H1 (cell line): Measurements from ENCODE around the gene UBE2E1. TPM values are rescaled to one million over a fixed set of nuclear protein-coding genes. Genes with fewer than 3 reads are reported as not detected.

Experiments used
- CTCF ChIA-PET: fragments of 300-600 bp; sonication (Branson Sonifier 250); formaldehyde crosslinking; loops from one replicate; lab custom pipeline; 2021; ENCODE audit not compliant: partially characterized antibody; lab: Charles Lee
- POLR2A ChIA-PET: fragments of 300-600 bp; sonication (Branson Sonifier 250); formaldehyde crosslinking; loops from one replicate; lab custom pipeline; 2021; ENCODE audit warnings: inconsistent platforms; ENCODE audit not compliant: partially characterized antibody; lab: Charles Lee
- DNase-seq, 2 experiments: peaks; one replicate each; pipeline versions ENCODE4 v3.0.0 to v3.0.0-alpha.2; 2010 to 2022; ENCODE audit warnings: low spot score in 2 of 2, low read depth in 1 of 2, mixed read lengths in 1 of 2
- FAIRE-seq: peaks from 2 replicates; lab custom pipeline; 2011; peaks lifted over from hg19 to GRCh38; lab: Jason Lieb, UNC
- H2AFZ ChIP-seq: 2 replicates; pipeline ENCODE4 v1.8.1; 2012; ENCODE audit warnings: low read length, inconsistent platforms
- H2AK5ac ChIP-seq: 2 replicates; pipeline ENCODE4 v1.6.1; 2013; ENCODE audit warnings: low read depth, low read length
- H2BK120ac ChIP-seq: replicated peaks from 2 replicates; pipeline ENCODE3; 2013; ENCODE audit warnings: low read depth, low read length, inconsistent platforms
- H2BK12ac ChIP-seq: 2 replicates; pipeline ENCODE4 v1.6.1; 2013; ENCODE audit warnings: low read depth, low read length
- H2BK15ac ChIP-seq: 2 replicates; pipeline ENCODE4 v1.6.1; 2013; ENCODE audit warnings: low read length
- H2BK20ac ChIP-seq: 2 replicates; pipeline ENCODE4 v1.6.1; 2013; ENCODE audit warnings: low read length
- H2BK5ac ChIP-seq: 2 replicates; pipeline ENCODE4 v1.6.1; 2013; ENCODE audit warnings: low read depth, low read length
- H3K14ac ChIP-seq: 2 replicates; pipeline ENCODE4 v1.6.1; 2013; ENCODE audit warnings: inconsistent platforms; ENCODE audit not compliant: insufficient read length
- H3K18ac ChIP-seq: 2 replicates; pipeline ENCODE4 v1.6.1; 2013; ENCODE audit warnings: low read length; ENCODE audit errors: extremely low read depth
- H3K23ac ChIP-seq: 2 replicates; pipeline ENCODE4 v1.6.1; 2013; ENCODE audit warnings: inconsistent platforms; ENCODE audit not compliant: insufficient read length
- H3K23me2 ChIP-seq: 2 replicates; pipeline ENCODE4 v1.6.1; 2013; ENCODE audit warnings: low read depth, low read length
- H3K27ac ChIP-seq: 2 replicates; pipeline ENCODE4 v1.6.1; 2011; ENCODE audit warnings: low read depth, low read length, inconsistent platforms
- H3K27me3 ChIP-seq, 4 experiments: replicated peaks in 1 of 4; 1 replicate in 1 of 4; 2 replicates in 3 of 4; pipeline versions ENCODE4 v1.6.1 to v1.8.1; 2011 to 2013; ENCODE audit warnings: low read length in 3 of 4, mild to moderate bottlenecking in 3 of 4, inconsistent platforms in 2 of 4, mixed read lengths in 2 of 4, moderate library complexity in 1 of 4; ENCODE audit not compliant: control insufficient read depth in 3 of 4, insufficient read depth in 3 of 4; ENCODE audit errors: extremely low read depth in 1 of 4
- H3K36me3 ChIP-seq, 4 experiments: 2 replicates each; pipeline versions ENCODE4 v1.6.1 to v1.8.1; 2011 to 2013; ENCODE audit warnings: mild to moderate bottlenecking in 4 of 4, low read length in 3 of 4, moderate library complexity in 2 of 4, control low read depth in 1 of 4, inconsistent platforms in 1 of 4; ENCODE audit not compliant: insufficient read depth in 4 of 4, control insufficient read depth in 2 of 4
- H3K4ac ChIP-seq: replicated peaks from 2 replicates; pipeline ENCODE3; 2013; ENCODE audit warnings: low read length, low read depth, mixed read lengths, inconsistent platforms; ENCODE audit not compliant: insufficient read length
- H3K4me1 ChIP-seq, 4 experiments: replicated peaks in 1 of 4; 1 replicate in 1 of 4; 2 replicates in 3 of 4; pipeline versions ENCODE4 v1.6.1 to v1.8.1; 2011 to 2013; ENCODE audit warnings: low read length in 3 of 4, inconsistent platforms in 2 of 4, mixed read lengths in 1 of 4; ENCODE audit not compliant: insufficient read depth in 4 of 4, control insufficient read depth in 3 of 4
- H3K4me2 ChIP-seq, 2 experiments: 2 replicates each; pipeline versions ENCODE4 v1.6.1 to v1.8.1; 2011 to 2013; ENCODE audit warnings: low read depth in 2 of 2, low read length in 2 of 2, control low read depth in 1 of 2, inconsistent platforms in 1 of 2, mild to moderate bottlenecking in 1 of 2; ENCODE audit not compliant: insufficient read depth in 1 of 2
- H3K4me3 ChIP-seq, 4 experiments: fragments of 200-600, 300-600 bp in 1 of 4; sonication (generic), shearing (Covaris generic), sonication (Bioruptor Twin) in 1 of 4; 2 replicates each; pipeline versions ENCODE4 v1.5.1 to v1.8.1; 2011 to 2016; ENCODE audit warnings: low read length in 4 of 4, low read depth in 3 of 4, control low read depth in 2 of 4, inconsistent platforms in 2 of 4, mild to moderate bottlenecking in 2 of 4, mixed read lengths in 1 of 4, moderate library complexity in 1 of 4; ENCODE audit not compliant: insufficient read depth in 2 of 4; ENCODE audit errors: extremely low read depth in 1 of 4
- H3K56ac ChIP-seq: replicated peaks from 2 replicates; pipeline ENCODE3; 2013; ENCODE audit warnings: low read depth, mild to moderate bottlenecking, mixed read lengths, low read length, inconsistent platforms; ENCODE audit not compliant: insufficient read length
- H3K79me1 ChIP-seq: 2 replicates; pipeline ENCODE4 v1.6.1; 2013; ENCODE audit warnings: low read depth, low read length, control low read depth
- H3K79me2 ChIP-seq, 2 experiments: 2 replicates each; pipeline versions ENCODE4 v1.6.1 to v1.8.1; 2012 to 2013; ENCODE audit warnings: low read length in 2 of 2, mild to moderate bottlenecking in 2 of 2, inconsistent platforms in 1 of 2; ENCODE audit not compliant: insufficient read depth in 2 of 2, control insufficient read depth in 1 of 2
- H3K9ac ChIP-seq, 4 experiments: replicated peaks in 1 of 4; 1 replicate in 1 of 4; 2 replicates in 3 of 4; pipeline versions ENCODE4 v1.6.1 to v1.8.1; 2011 to 2013; ENCODE audit warnings: low read depth in 3 of 4, low read length in 3 of 4, control low read depth in 2 of 4, mild to moderate bottlenecking in 2 of 4, moderate library complexity in 2 of 4, inconsistent platforms in 1 of 4; ENCODE audit errors: extremely low read depth in 1 of 4
- H3K9me3 ChIP-seq, 2 experiments: 2 replicates each; pipeline versions ENCODE4 v1.6.1 to v1.8.1; 2012 to 2013; ENCODE audit warnings: mild to moderate bottlenecking in 2 of 2, moderate library complexity in 2 of 2, control low read depth in 1 of 2, inconsistent platforms in 1 of 2, low read depth in 1 of 2, low read length in 1 of 2, mixed read lengths in 1 of 2; ENCODE audit not compliant: insufficient read depth in 2 of 2
- H4K20me1 ChIP-seq, 2 experiments: replicated peaks in 1 of 2; 2 replicates each; pipeline versions ENCODE3 to v1.8.1; 2011 to 2013; ENCODE audit warnings: inconsistent platforms in 2 of 2, low read length in 2 of 2, mild to moderate bottlenecking in 1 of 2; ENCODE audit not compliant: insufficient read depth in 2 of 2, control insufficient read depth in 1 of 2
- H4K5ac ChIP-seq: 2 replicates; pipeline ENCODE4 v1.6.1; 2013; ENCODE audit warnings: low read length, low read depth, mixed read lengths, inconsistent platforms; ENCODE audit not compliant: insufficient read length
- H4K8ac ChIP-seq: 2 replicates; pipeline ENCODE4 v1.8.0; 2013; ENCODE audit warnings: mild to moderate bottlenecking, moderate library complexity, low read length, inconsistent platforms; ENCODE audit not compliant: insufficient read depth; ENCODE audit errors: extremely low read depth
- H4K91ac ChIP-seq: replicated peaks from 2 replicates; pipeline ENCODE3; 2013; ENCODE audit warnings: low read length, mixed read lengths, inconsistent platforms; ENCODE audit not compliant: insufficient read length
- FOSL1 ChIP-seq: IDR thresholded peaks from 2 replicates; pipeline ENCODE4 v1.6.1; 2011; ENCODE audit warnings: mild to moderate bottlenecking, low read depth, low read length, moderate library complexity; ENCODE audit not compliant: insufficient read depth
- SIN3A ChIP-seq, 2 experiments: IDR thresholded peaks in 1 of 2; conservative IDR thresholded peaks in 1 of 2; 2 replicates each; pipeline ENCODE4 v1.6.1; 2011 to 2012; ENCODE audit warnings: low read length in 2 of 2, improper control_type of control experiment in 1 of 2, low read depth in 1 of 2, mild to moderate bottlenecking in 1 of 2
- WGBS, 2 experiments: shearing (Covaris generic) in 1 of 2; methylation state at CpG; one replicate each; pipeline versions ENCODE4 v1.1.6 to v1.1.7; 2013 to 2015; ENCODE audit warnings: low lambda C conversion rate in 2 of 2, mixed read lengths in 2 of 2, inconsistent platforms in 1 of 2, low coverage in 1 of 2, missing lambda C conversion rate in 1 of 2; ENCODE audit not compliant: insufficient replicate concordance in 2 of 2, insufficient coverage in 1 of 2, insufficient read length in 1 of 2; ENCODE audit errors: extremely low coverage in 1 of 2, missing lambda C conversion rate in 1 of 2; 5-methylcytosine and 5-hydroxymethylcytosine counted together
- polyA plus RNA-seq, 7 experiments: library from polyadenylated mRNA; depleted of rRNA in 3 of 7; stranded (reverse) in 5 of 7; unstranded in 2 of 7; fragments of >200 nt in 5 of 7; fragments of 200-250 nt in 2 of 7; gene quantifications; 1 replicate in 5 of 7; 2 replicates in 1 of 7; 4 replicates in 1 of 7; pipeline versions ENCODE4 v1.2.1 to v1.2.3, GENCODE V29; 2011 to 2013; ENCODE audit warnings: missing spikeins in 2 of 7, mixed read lengths in 2 of 7
- total RNA-seq: library from RNA; stranded (reverse); fragmentation: NEBNext Ultra II Directional; extraction: Animal tissue kit (Norgen Biotek cat#: 25700); gene quantifications from 2 replicates; pipeline ENCODE4 v1.2.1, GENCODE V29; 2021

Gene UBE2E1
- total and polyA plus RNA-seq, 2 of the 8 experiments (the other 6 are each of a cell fraction or from before 2014, with no cell fraction given): 109 to 141 TPM

- no peak overlapping the region for H4K91ac ChIP-seq
- H2BK5ac ChIP-seq: no peak overlapping the region
- TF ChIP-seq SIN3A (conservative IDR thresholded peaks at IDR 0.05 in 1 of 2, IDR thresholded peaks at IDR 0.05 in 1 of 2; ENCODE audit: low read depth in 1 of 2, low read length in 2 of 2) (no peak), FOSL1 (no peak)
- no peak overlapping the region for H3K23ac ChIP-seq
- no peak overlapping the region for H2AFZ ChIP-seq
- no peak overlapping the region for H3K4me2 ChIP-seq
- H2BK12ac ChIP-seq: no peak overlapping the region
- FAIRE-seq: no peak
- no peak overlapping the region for H2BK15ac ChIP-seq
- 78% methylated on average over 8 of the region's 13 CpGs; no CpG with 5 or more reads in 1 of the 2 experiments for WGBS, 2 experiments
- H3K9me3 ChIP-seq: no peaks in the 10 kb centered on the region
- no peaks in the 10 kb centered on the region for H3K27me3 ChIP-seq
- H3K56ac ChIP-seq: no peak overlapping the region
- H3K9ac ChIP-seq: no peak overlapping the region
- no peaks in the 10 kb centered on the region for H4K20me1 ChIP-seq
- DNase-seq: no peak
- H2BK120ac ChIP-seq: no peak overlapping the region
- H3K36me3 ChIP-seq: no peaks in the 10 kb centered on the region
- no peak overlapping the region for H2BK20ac ChIP-seq
- POLR2A ChIA-PET: interaction anchor here (0.6 to 0.7 kb wide), 3 partner anchors 14 to 112 kb away, joined by 3 read pairs; no protein-coding TSS in a partner anchor
- CTCF ChIA-PET: interaction anchor here (1.0 to 2.3 kb wide), 3 partner anchors 9 to 14 kb away, joined by 3 to 10 read pairs (median 5); no protein-coding TSS in a partner anchor
- H3K18ac ChIP-seq: no peak overlapping the region
- no peak overlapping the region for H2AK5ac ChIP-seq
- H3K79me2 ChIP-seq: no peaks in the 10 kb centered on the region
- no peaks in the 10 kb centered on the region for H3K79me1 ChIP-seq
- H3K4ac ChIP-seq: no peak overlapping the region
- H3K23me2 ChIP-seq: no peaks in the 10 kb centered on the region
- H4K5ac ChIP-seq: no peak overlapping the region
- no peak overlapping the region for H4K8ac ChIP-seq
- no peaks in the 10 kb centered on the region for H3K4me1 ChIP-seq
- no peak overlapping the region for H3K27ac ChIP-seq
- H3K4me3 ChIP-seq: no peak overlapping the region
- no peak overlapping the region for H3K14ac ChIP-seq
Observed at GRCh38 chr3:23775254-23775909, 30.4 kb upstream of the UBE2E1 start.
